GOT3 (cell line): ENCODE data around the gene NIPA2.

Source experiments
- DNase-seq: peaks from one replicate; lab custom pipeline; 2025; ENCODE audit warnings: mixed read lengths; lab: John Stamatoyannopoulos, UW

NIPA2 gene

DNA sequence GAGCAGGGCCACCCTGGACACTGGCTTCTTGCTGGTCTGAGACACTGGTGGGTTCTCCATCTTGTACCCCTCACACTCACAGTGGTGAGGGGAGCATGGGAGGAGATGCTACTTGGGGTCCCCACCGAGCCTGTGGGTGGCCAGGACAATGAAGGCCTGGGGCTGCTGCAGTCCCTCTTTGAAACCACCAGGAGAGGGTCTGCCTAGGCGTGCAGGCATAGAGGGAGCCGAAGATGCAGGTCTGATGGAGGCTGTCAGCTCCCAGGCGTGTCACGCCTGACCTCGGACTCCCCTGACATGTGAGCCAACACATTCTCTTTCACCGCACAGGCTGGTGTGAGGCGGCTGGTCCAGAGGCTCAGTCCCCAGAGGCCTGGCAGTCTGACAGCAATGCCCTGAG lies 39.1 kb downstream of the NIPA2 start:
- DNase-seq, result no peak

DNA sequence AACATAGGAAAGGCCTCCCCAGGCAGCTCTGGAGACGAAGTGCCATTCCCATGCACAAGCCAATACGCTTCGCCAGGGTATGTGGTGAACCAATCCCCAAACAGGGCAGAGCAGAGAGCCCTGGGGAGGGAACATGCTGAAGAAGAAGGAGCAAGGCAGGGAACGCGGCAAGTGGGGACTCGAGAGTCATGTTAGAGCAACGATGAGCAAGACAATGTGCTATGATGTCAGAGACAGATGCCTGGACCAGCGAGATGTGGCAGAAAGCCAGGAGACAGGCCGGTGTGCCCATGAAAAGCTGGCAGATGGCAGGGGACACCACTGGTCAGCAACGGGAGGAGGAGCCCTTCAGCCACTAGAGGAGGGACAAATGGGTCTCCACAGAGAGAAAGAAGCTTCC lies 39.6 kb downstream of the NIPA2 start:
- no peak for DNase-seq

DNA sequence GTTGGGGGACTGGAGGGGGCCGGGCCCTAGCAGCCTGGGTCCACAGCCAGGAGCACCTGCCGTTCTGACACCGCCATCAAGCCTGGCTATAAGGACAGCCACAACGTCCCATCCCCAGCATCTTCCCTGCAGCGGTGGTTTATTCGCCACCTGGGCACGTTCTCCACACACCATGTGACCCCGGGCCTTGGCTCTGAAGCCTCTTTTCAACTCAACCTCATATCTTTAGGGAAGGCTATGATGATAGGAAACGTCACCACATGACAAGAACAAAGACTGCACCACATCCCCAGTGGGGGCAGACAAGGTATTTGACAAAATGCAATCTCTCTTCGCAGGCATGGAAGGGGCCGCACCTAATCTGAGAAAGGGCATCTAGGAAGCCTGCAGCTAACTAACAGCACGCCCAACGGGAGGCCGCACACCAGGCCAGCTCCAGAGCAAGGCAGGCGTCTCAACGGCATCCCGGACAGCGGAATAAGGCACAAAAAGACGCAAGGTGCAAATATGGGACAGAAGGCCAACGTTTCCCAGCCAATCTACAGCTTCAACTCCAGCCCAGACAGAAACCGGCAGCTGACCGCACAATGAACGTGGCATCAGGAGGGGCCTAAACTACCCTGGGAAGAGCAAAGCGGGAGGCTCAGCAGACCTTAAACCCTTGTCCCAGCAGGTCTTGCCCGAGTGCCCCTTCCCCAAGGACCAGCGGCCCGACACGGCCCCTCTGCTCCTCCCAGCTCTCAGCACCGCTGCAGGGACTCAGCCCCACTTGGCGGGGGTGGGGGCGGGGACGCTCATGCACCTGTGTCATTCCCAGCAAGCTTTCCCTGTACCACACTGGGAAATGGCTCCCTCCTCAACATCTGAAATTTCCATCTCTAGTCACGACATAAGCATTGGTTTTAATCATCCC lies 41.9 kb downstream of the NIPA2 start:
- DNase-seq, result no peak

DNA sequence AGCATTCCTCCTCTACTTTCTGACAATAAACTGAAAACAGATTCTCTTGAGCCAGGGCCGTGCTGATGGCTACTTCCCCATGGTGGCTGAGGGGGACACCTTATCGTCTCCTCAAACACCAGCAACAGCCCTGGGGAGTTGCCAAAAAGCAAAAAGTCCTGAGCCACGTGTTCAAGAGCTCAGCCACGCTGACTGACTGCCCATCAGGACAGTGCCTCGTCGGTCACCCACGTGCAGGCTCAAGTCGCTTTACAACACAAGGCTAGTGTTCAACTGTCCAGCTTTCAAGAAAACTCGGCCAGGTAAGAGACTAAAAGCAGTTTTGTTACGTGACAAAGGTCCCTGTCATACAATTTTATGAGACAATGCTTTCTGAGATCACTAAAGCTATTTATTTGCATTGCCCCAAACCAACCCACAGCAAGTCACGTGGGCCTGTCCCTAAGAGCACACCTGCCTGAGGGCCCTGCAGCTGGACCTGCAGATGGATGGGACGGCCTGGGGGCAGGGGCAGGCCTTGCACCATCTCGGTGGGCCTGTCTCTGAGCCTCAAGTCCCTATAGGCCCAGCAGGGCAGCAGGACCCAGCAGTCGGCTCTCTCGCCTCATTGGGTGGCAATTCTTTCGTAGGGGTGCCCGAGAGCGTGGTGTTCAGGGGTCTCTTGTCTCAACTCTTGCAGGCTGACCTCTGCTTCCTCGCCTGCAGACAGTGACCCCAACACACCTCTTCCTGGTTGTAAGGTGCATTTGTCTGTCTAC lies 42.7 kb downstream of the NIPA2 start:
- no peak for DNase-seq

DNA sequence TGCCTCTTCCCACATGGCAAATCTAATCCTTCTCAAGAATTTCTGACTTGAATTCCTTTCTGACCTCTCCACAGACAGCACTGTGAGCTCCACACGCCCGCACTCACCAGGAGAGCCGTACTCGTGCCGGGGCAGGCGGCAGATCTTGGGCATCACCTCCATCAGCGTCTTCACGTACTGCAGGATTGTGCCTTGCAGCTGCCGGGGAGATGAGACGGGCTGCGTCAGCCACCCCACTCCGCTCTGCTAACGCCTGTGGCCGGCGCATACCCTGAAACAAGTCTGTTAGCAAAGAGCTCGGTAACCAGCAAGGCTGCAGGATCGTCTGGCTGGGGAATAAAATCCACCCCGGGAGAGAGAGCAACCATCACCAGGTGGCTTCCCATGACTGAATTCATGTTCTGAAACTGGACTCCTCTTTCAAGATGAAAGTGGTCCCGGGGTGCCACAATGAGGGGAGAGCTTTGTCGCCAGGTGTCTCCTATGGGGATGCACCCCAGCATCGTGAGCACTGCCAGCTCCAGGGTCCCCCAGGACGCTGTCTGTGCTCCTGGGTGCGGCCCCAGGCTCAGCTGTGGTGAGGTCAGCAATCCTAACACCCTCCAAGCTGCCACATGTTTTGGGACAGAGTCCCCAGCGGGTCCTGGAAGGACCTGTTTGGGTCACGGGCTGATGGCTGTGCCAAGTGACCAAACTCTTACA lies 43.4 kb downstream of the NIPA2 start:
- no peak for DNase-seq

DNA sequence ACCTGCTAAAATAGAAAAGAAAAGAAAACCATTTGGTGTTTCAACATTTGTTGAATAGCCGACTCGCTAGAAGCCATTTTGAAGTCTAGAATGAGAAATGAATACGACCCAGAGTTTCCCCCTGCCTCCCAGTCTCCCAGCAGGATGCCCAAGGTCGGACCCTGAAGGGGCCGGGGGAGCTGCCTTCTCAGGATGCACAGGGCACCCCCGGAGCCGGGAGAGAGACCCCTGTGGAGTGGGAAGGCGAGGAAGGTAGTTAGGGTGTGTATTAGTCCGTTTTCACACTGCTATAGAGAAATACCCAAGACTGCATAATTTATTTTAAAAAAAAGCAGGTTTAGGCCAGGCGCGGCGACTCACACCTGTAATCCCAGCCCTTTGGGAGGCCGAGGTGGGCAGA lies 44.7 kb downstream of the NIPA2 start:
- no peak for DNase-seq

DNA sequence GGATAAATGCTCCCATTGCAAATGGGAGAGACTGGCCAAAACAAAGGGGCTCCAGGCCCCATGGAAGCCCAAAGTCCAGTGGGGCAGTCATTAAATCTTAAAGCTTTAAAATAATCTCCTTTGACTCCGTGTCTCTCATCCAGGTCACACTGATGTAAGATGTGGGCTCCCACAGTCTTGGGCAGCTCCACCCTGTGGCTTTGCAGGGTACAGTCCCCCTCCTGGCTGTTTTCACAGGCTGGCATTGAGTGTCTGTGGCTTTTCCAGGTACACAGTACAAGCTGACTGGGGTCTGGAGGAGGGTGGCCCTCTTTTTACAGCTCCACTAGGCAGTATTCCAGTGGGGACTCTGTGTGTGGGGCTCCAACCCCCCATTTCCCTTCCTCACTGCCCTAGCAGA lies 45.9 kb downstream of the NIPA2 start:
- no peak for DNase-seq

DNA sequence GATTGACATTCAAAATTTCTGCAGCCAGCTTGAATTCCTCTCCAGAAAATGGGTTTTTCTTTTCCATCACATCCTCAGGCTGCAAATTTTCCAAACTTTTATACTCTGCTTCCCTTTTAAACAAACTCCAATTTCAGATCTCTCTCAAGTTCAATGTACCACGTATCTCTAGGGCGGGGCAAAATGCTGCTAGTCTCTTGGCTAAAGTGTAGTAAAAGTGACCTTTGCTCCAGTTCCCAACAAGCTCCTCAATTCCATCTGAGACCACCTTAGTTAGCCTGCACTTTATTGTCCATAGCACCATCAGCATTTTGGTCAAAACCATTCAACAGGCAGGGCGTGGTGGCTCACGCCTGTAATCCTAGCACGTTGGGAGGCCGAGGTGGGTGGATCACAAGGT lies 46.7 kb downstream of the NIPA2 start:
- no peak for DNase-seq

DNA sequence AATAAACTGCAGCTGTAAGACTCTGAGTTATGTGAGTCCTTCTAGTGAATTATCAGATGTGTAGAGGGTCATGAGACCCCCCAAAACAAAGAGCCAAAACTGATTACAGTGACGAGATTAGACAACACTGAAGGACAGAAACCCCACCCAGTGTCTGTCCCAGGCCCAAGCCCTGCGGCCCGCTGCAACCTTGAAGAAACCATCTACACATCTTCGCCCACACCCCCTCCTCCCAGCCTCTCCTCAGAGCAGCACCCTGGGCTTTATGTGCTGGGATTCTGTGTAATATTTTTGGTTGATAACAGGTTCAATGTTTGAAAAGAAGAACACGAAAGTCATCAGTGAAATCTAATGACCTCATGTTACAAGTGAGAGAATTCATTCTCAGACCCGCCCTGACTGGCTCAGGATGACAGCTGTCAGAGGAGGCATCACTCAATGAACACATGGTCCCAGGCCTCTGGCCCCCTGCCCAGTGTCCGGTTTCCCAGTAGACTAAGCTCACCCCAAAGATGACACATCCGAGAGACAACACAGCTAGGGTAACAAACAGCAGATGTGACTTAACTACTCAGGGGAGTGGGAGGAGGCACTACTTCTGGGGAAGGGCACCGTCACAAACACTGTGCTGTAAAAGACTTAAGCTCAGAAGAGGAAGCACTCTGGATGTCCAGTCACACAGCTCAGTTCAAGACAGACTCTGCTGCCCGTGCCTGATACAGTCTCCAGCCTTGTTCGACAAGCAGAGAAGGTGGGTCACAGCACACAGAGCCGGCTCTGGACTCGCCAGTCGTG lies 48.9 kb downstream of the NIPA2 start:
- no peak for DNase-seq

DNA sequence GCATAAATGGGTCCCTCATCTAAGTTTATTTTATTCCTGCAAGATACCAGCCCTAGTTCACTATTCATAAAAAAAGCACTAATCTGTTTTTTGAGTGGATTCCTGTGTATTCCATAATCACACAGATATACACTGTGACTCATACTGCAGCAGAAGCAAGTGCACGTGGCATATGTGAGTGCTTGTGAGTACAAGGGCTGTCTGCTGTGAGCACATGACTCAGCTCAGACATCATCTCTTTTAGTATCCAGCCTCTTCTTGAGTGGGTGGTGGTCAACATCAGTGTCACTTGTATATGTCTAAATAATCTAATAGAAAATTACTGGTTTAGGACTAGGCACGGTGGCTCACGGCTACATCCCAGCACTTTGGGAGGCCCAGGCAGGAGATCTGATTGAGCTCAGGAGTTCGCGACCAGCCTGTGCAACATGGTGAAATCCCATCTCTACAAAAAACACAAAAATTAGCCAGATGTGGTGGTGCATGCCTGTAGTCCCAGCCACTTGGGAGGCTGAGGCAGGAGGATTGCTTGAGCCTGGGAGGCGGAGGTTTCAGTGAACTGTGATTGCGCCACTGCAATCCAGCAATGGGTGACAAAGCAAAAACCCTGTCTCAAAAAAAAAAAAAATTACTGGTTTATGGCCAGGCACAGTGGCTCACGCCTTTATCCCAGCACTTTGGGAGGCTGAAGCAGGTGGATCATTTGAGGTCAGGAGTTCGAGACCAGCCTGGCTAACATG lies 49.8 kb downstream of the NIPA2 start:
- DNase-seq, result no peak

DNA sequence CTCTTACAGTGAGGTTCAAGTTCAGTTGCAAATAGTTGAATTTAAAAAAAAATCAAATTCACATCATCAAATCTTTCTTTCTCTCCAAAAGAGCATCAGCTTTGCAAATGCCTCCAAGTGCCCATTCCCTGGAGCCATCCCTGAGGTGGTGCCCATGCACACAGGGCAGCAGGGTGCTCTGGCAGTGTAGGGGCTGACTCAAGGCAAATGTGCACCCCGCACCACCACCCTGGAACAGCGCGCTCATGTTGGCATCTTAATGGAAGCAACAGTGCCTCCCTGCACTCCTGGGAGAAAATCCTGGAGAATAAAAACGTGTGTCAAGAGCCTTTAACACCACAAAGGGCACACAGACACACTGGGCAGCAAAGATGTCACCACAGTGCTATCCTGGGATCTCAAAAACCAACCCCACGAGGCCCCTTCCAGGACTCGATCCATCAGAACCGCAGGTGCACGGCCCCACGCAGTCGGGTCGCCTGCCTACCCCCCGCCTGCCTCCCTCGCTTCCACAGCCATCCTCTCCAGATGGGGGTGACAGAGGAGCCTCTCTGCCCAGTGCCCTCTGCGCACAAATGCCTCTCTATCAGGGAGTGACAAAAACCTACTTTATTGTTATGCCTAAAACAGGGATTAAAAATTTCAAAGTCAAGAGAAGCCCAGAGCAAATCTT lies 50.8 kb downstream of the NIPA2 start:
- no peak for DNase-seq

DNA sequence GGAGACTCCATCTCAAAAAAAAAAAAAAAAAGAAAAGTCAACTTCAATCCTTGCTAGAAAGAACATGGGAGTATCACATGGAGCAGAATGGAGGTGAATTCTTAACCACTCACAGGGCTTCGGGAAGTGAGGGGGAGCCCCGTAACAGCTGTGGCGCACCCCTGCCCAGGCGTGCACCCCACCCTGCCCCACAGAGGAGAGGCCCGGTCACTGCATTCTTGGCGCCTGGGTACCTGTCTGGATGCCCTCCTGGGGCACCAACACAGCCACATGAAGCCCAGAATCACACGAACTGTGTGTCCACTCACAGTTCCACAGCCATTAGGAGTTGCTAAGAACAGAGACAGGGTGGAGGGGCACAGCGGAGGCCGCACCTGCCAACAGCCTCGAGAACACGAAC lies 51.8 kb downstream of the NIPA2 start:
- no peak for DNase-seq

DNA sequence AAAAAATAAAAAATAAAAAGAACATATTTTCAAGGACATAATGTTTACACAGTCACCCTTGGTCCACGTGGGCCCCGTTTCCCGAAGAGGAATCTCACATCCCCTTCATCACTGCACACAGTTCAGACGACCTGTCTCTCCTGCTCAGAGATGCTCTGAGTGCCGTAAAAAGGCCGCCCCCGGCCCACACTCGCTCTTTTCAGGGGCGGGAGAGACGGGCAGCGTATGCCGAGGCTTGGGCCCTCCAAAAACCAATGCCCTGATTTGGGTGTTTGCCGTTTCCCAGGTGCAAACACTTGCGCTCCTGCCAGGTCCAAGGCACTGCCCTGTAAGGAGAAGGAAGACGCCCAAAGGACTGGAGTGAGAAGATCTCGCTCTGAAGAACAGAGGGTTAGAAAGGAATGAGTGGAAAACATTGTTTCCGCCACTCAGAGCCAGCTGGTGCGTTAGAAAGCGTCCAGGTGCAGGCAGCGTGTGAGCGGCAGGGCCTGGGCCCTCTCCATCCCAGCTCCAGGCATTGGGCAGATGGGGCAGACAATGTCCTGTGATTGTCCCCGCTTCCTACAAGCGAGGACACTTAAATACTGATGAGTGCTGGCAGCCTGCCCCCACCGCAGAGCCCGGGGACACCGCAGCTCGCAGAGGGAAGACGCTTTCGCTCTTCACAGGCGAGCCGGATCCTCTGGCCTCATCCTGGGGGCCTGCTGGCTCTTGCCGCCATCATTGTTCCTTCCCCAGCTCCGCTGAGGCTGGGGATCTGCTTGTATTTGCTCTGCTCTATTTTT lies 53.2 kb downstream of the NIPA2 start:
- DNase-seq, result no peak

DNA sequence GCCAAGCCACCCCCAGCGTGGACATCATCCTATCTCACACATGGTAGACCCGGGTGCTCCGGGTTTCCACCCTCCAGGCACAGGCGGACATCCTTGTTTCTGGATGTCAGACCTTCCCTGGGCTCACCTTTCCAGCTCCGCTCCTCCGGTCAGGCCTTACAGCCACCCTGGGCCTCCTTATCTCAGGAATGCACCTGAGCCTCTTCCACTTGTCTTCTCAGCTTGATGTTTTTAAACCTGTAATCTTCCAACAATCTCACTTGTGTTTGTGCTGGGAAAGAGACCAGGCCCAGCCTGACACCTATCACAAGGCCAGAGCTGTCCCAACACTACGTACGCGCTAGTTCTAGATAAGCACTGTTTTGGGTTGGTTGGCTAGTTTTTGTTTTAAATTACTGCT lies 53.9 kb downstream of the NIPA2 start:
- DNase-seq, result no peak

DNA sequence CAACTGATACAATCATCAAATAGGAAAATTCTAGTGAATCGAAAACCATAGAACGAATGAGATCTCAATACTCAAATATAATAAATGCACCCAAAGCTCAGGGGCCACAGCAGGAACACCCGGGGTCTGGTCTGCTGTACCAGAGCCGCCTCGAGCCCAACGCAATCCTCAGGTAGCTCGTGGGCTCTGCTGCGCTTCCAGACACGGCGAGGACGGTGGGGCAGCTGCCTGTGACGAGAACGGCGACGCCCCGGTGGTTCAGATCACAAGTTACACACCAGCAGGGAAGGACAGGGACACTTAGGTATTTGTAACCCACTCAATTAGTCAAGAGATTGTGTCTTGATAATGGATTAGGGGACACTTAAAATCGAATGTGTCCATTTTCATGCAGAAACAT lies 54.6 kb downstream of the NIPA2 start:
- DNase-seq, result no peak

DNA sequence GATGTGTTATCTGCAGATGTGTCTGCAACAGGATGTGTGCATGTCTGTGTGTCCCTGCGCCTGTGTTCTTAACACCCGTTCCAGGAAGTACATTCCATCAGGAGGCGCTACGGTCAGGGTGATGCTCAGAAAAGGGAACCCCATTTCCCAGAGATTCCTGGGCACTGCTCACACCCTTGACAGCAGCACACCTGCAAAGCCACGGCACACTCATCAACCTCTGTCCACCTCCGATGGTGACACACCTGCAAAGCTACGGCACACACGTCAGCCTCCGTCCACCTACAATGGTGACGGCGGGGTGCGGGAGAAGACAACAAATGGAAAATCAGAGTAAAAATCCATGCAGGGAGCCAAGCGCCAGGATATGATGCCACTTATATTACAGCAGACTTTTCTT lies 55.4 kb downstream of the NIPA2 start:
- DNase-seq, result no peak

DNA sequence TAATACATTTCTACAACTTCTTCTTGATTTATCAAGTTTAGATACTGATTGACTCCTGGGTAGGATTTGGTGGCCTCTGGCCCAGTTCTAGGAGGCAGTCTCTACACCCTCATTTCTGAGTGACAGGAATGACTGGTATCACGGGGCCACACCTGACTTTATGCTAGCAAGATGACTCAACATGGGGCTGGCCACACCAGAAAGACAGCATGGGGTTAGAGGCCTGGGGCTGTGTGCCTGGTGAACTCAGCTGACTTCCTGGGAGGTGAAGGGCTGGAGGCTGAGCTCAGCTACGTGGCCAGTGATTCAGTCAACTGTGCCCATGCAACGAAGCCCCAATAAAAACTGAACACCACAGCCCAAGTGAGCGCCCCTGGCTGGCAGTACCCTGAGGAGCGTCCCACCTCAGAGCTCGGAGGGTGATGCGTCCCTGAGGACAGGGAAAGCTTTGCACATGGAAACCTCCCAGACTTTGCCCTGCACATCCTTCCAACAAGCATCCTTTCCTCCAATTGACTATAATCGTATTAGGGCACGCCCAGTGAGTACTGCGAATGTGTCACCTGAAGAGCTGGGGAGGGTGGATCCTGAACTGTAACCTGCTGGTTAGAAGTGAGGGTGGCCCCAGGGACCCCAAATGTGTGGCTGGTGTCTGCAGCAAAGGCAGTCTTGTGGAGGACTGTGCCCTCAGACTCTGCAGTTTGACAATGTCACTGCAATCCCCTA lies 57.2 kb downstream of the NIPA2 start:
- no peak for DNase-seq

DNA sequence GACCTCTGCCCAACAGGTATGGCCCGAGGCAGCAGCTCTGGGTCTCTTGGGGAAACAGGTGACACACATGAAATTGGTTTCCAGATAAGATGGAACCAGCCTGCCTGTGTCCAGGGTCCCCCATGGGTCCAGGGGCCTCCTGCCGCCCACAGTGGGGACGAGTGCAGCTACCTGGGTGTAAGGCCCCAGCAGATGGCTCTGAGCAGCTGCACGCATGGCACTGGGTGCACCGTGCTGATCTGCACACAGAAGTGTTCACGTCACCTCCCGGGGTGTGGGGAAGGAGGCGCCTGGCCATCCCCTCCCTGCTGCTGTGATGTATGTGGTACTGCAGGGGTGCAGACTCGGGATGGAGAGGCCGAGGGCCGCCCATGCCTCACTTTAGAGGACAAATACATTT lies 63.6 kb downstream of the NIPA2 start:
- DNase-seq, result no peak

DNA sequence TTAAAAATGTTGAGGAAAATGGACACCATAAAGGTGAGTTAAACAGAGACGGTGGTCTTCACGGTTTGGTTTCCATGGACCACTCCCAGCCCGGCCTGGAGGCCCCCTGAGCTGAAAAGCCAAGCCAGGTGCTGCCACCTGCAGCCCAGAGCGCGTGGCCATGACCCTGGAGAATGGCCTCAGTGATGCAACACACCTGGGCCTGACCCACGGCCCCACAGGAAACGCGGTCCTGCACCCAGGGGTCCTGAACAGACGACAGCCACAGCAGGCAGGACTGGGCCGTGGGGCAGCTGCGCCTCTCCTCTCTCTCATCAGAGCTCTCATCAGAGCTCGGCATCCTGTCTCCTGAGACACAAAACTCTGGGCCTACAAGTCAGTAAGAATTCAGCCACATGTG lies 64.1 kb downstream of the NIPA2 start:
- no peak for DNase-seq
